Progenitor cell of endocrine pancreas (in vitro differentiated cells): ENCODE measurements around the gene PARVG. TPM values are rescaled to one million over a fixed set of nuclear protein-coding genes. Genes with fewer than 3 reads are reported as not detected.

ENCODE experiments used
- DNase-seq: peaks from one replicate; pipeline ENCODE4 v3.0.0; 2021; ENCODE audit warnings: low spot score; ENCODE audit not compliant: unreplicated experiment
- H3K27ac Mint-ChIP-seq: 2 replicates; pipeline ENCODE4 v1.8.0; 2021; ENCODE audit warnings: mild to moderate bottlenecking, moderate library complexity, mixed read lengths
- H3K27me3 Mint-ChIP-seq: 2 replicates; pipeline ENCODE4 v1.8.0; 2021; ENCODE audit warnings: mixed read lengths
- H3K36me3 Mint-ChIP-seq: 2 replicates; pipeline ENCODE4 v1.8.0; 2022; ENCODE audit warnings: mixed read lengths; ENCODE audit not compliant: insufficient read depth
- H3K4me1 Mint-ChIP-seq: 2 replicates; pipeline ENCODE4 v1.8.0; 2021; ENCODE audit warnings: low read depth, mixed read lengths
- H3K4me3 Mint-ChIP-seq: 2 replicates; pipeline ENCODE4 v1.8.0; 2021; ENCODE audit warnings: low read depth, mild to moderate bottlenecking, moderate library complexity, mixed read lengths
- H3K9me3 Mint-ChIP-seq: 2 replicates; pipeline ENCODE4 v1.8.0; 2021; ENCODE audit warnings: low read depth, mixed read lengths
- CTCF ChIP-seq: fragments of 200-600 bp; sonication (generic); IDR thresholded peaks from one replicate; pipeline ENCODE4 v1.5.0; 2021; ENCODE audit warnings: antibody characterized with exemption, mild to moderate bottlenecking; ENCODE audit not compliant: unreplicated experiment
- total RNA-seq: library from RNA; stranded (reverse); gene quantifications from 2 replicates; pipeline ENCODE4 v1.2.1, GENCODE V29; 2021

PARVG gene
- total RNA-seq, 1 donor from 2014 or later = not detected

DNA sequence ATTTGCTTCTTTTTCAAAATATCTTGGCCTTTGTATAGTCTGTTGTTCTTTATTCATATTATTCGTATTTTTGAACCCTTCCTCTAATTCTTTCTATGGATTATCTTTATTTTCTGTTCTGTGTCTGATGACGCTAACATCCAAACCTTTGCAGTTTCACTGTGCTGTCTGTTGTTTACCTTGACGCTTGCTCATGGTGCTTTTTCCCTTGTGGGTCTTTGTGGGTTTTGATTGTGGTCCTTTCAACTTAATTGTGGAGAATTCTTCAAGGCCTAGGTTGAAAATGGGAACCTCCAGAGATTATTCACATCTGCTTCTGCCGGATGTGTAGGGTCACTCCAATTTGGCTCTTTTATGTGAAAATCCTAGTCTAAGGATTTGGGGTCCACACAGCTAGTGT is 34.6 kb downstream of the PARVG start:
- DNase-seq = no peak
- Mint-ChIP-seq H3K27ac (no peak overlapping the region), H3K36me3 (no peaks in the 10 kb centered on the region), H3K4me1 (no peaks in the 10 kb centered on the region), H3K4me3 (no peak overlapping the region), H3K27me3 (peaks cover 13% of the 10 kb centered on the region), H3K9me3 (no peaks in the 10 kb centered on the region)
- TF ChIP-seq CTCF = no peak

DNA sequence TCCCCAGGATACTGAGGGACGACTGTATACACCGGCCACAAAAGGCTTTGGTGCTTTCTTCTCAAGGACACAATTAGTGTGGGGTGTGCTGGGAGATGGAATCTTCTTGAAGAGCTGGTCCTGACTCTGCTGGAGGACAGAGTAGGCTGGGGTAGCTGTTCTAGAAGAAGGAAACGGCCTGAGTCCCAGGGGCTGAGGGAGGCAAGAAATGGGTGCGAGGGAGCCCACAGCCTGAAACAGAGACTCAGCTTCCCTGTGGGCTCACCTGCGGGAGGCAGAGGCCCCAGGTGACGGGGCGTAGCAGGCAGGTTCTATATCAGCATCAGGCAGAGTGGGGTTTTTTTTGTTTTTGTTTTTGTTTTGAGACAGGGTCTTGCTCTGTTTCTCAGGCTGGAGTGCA is 36.6 kb downstream of the PARVG start:
- peaks cover 3% of the 10 kb centered on the region for H3K27me3 Mint-ChIP-seq
- no peaks in the 10 kb centered on the region for H3K4me1 Mint-ChIP-seq
- no peak for TF ChIP-seq CTCF
- no peak for DNase-seq
- H3K27ac Mint-ChIP-seq = no peak overlapping the region
- H3K9me3 Mint-ChIP-seq = no peaks in the 10 kb centered on the region
- H3K36me3 Mint-ChIP-seq = no peaks in the 10 kb centered on the region
- H3K4me3 Mint-ChIP-seq = no peak overlapping the region

DNA sequence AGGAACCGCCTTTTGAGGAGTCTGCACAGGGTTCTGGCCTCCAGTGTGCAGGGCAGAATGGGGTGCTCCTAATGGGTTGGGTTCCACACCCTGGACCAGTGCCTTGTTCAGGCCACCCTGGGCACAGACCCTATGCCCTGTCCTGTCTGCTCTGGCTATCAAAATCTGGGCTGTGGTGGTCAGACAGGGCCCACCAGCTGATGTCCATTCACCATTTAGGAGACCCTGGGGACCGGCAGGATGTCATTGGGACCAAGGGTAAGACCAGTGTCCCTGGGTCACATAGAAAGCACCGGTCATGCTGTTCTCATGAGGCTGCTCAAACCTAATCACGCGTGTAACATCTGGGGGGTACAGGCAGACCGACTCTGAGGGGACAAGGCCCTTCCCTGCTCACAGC is 37.3 kb downstream of the PARVG start:
- no peaks in the 10 kb centered on the region for H3K4me1 Mint-ChIP-seq
- no peaks in the 10 kb centered on the region for H3K9me3 Mint-ChIP-seq
- H3K27me3 Mint-ChIP-seq = peaks cover 3% of the 10 kb centered on the region
- no peak overlapping the region for H3K27ac Mint-ChIP-seq
- no peak for DNase-seq
- H3K4me3 Mint-ChIP-seq = no peak overlapping the region
- no peak for TF ChIP-seq CTCF
- H3K36me3 Mint-ChIP-seq = no peaks in the 10 kb centered on the region

DNA sequence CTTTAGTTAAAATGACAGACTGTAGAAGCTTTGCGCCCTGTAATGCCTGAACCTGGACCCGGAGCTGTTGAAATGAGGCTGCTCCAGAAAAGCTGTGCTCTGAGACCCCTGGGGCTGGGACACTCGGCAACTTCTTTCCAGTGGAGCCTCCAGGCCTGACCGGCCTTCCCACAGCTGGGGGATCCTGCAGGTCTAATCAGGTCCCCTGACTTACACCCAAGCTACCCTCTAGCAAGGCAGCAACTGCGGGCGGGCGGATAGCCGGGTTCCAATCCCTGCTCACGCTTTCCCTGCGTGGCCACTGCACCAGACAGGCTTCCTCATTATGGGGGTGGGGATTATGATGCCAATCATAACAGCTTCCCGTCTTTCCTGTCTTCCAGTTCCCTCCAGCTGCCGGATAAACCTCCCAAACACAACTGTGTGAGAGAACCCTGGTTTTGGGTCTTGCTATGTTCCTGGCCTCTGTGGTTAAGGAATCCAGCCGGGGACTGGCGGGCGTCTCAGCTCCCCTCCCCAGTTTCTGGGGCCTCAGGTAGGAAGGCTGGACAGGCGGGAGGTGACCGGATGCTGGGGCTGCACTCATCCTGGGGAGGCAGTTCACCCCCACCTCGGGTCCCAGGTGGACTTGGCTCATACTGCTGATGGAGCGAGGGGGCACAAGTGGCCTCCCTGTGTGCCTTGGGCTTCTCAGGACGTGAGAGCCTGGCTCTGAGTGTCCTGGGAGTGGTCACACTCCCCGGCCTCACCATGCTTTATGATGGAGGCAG is 38.6 kb downstream of the PARVG start:
- no peak for DNase-seq
- TF ChIP-seq CTCF = no peak
- Mint-ChIP-seq H3K36me3 (no peaks in the 10 kb centered on the region), H3K4me3 (no peak overlapping the region), H3K27ac (no peak overlapping the region), H3K4me1 (no peaks in the 10 kb centered on the region), H3K27me3 (peaks cover 13% of the 10 kb centered on the region), H3K9me3 (no peaks in the 10 kb centered on the region)

DNA sequence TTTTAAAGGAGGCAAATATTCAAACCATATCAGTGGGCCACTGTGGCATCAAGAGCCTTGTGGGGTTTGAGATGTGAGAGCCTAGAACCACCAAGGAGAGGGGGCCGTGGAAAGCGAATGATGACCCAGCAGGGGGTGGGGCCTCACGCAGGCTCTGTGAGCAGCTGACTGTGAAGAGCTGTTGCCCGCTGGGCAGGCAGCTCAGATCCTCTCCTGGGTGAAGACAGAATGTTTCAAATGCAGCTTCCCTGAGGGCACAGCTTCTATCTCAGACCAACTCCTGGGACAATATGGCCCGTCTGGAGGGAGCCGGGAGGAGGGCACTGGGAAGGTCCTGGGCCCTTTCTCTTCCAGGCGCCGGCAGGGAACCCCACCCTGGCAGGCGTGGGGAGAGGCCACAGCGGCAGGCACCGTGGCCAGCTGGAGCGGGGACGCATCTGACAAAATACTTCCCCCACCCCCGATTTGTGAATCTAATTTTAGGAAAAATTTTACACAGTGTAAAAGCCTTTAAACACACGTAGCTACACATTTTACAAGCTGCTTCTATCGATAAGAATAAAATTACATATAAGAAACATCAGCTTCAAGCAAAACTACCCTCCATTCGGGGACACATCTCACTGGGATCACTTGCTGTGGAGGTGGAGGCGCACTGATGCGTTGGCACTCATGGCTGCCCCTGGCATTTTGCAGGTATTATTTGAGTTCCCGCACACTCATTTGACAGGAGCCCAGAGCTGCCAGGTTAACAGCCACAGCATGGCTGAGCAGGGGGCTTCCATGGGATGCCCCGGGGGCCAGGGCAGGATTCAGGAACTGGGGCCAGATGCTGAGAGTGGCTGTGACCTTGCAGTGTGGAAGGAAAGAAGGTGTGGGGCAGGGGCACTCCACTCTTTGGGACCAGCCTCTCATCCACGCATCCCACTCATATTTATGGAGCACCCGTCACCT is 40.3 kb downstream of the PARVG start:
- no peak overlapping the region for H3K4me3 Mint-ChIP-seq
- H3K4me1 Mint-ChIP-seq = no peaks in the 10 kb centered on the region
- H3K27ac Mint-ChIP-seq = no peak overlapping the region
- H3K27me3 Mint-ChIP-seq = peaks cover 26% of the 10 kb centered on the region
- H3K36me3 Mint-ChIP-seq = no peaks in the 10 kb centered on the region
- H3K9me3 Mint-ChIP-seq = no peaks in the 10 kb centered on the region
- TF ChIP-seq CTCF = no peak
- no peak for DNase-seq
